GM23338 (cell line): ENCODE results near the gene SULT2B1. TPM values are rescaled to one million over a fixed set of nuclear protein-coding genes. Genes with fewer than 3 reads are reported as not detected.
A peak's percentile ranks its signal among the peaks of the same experiment; 100 is the strongest.

Source experiments
- ATAC-seq: fragments of 200-7000 bp; cut with Tn5 transposase; 3 replicates; pipeline ENCODE4 v1.9.1; 2020
- DNase-seq: peaks from one replicate; pipeline ENCODE4 v3.0.0-alpha.2; 2015; ENCODE audit warnings: low spot score
- H2AFZ ChIP-seq: fragments of 200-600 bp; sonication (generic); 2 replicates; pipeline ENCODE4 v1.8.0; 2016; ENCODE audit warnings: antibody characterized with exemption, mild to moderate bottlenecking, moderate library complexity
- H3F3A ChIP-seq: fragments of 200-600 bp; sonication (generic); replicated peaks from 2 replicates; pipeline ENCODE4 v1.8.0; 2017; ENCODE audit warnings: antibody characterized with exemption, mixed run types, low read depth
- H3K27ac ChIP-seq: fragments of 200-600 bp; sonication (generic); 2 replicates; pipeline ENCODE4 v1.6.1; 2016; ENCODE audit warnings: low read depth
- H3K27me3 ChIP-seq: fragments of 200-600 bp; sonication (generic); 2 replicates; pipeline ENCODE4 v1.8.0; 2016; ENCODE audit warnings: mild to moderate bottlenecking, mixed run types, moderate library complexity; ENCODE audit not compliant: insufficient read depth
- H3K36me3 ChIP-seq: fragments of 200-600 bp; sonication (generic); 2 replicates; pipeline ENCODE4 v1.8.0; 2016; ENCODE audit warnings: mild to moderate bottlenecking; ENCODE audit not compliant: insufficient read depth
- H3K4me1 ChIP-seq: fragments of 200-600 bp; sonication (generic); 2 replicates; pipeline ENCODE4 v1.8.0; 2016; ENCODE audit warnings: mild to moderate bottlenecking, moderate library complexity; ENCODE audit not compliant: insufficient read depth
- H3K4me2 ChIP-seq: fragments of 200-600 bp; sonication (generic); 2 replicates; pipeline ENCODE4 v1.7.1; 2017; ENCODE audit warnings: mixed run types
- H3K4me3 ChIP-seq: fragments of 200-600 bp; sonication (generic); 2 replicates; pipeline ENCODE4 v1.6.1; 2016; ENCODE audit warnings: mixed run types
- H3K79me2 ChIP-seq: fragments of 200-600 bp; sonication (generic); replicated peaks from 2 replicates; pipeline ENCODE4 v1.8.0; 2017; ENCODE audit warnings: mild to moderate bottlenecking; ENCODE audit not compliant: insufficient read depth
- H3K9me2 ChIP-seq: fragments of 200-600 bp; sonication (generic); 2 replicates; pipeline ENCODE4 v1.8.0; 2017; ENCODE audit not compliant: insufficient read depth
- H4K20me1 ChIP-seq: fragments of 200-600 bp; sonication (generic); replicated peaks from 2 replicates; pipeline ENCODE4 v1.8.0; 2017; ENCODE audit warnings: mild to moderate bottlenecking; ENCODE audit not compliant: insufficient read depth
- H3K27ac Mint-ChIP-seq: 2 replicates; pipeline ENCODE4 v1.8.0; 2020; ENCODE audit warnings: inconsistent platforms, mild to moderate bottlenecking, moderate library complexity, mixed read lengths
- H3K27me3 Mint-ChIP-seq: 3 replicates; pipeline ENCODE4 v1.8.0; 2022; ENCODE audit warnings: low read depth, mild to moderate bottlenecking, moderate library complexity, mixed read lengths, inconsistent platforms; ENCODE audit not compliant: insufficient read depth, poor library complexity
- H3K36me3 Mint-ChIP-seq: 3 replicates; pipeline ENCODE4 v1.8.0; 2021; ENCODE audit warnings: low read depth, mild to moderate bottlenecking, inconsistent platforms, moderate library complexity, mixed read lengths
- H3K4me1 Mint-ChIP-seq: 3 replicates; pipeline ENCODE4 v1.8.0; 2020; ENCODE audit warnings: mild to moderate bottlenecking, inconsistent platforms, mixed read lengths
- H3K4me3 Mint-ChIP-seq: 3 replicates; pipeline ENCODE4 v1.8.0; 2021; ENCODE audit warnings: moderate library complexity, mild to moderate bottlenecking, inconsistent platforms, mixed read lengths
- H3K9me3 Mint-ChIP-seq: 3 replicates; pipeline ENCODE4 v1.8.0; 2020; ENCODE audit warnings: moderate library complexity, mild to moderate bottlenecking, inconsistent platforms, mixed read lengths
- CREB1 ChIP-seq: fragments of 250-450 bp; sonication (Bioruptor Pico); IDR thresholded peaks from 2 replicates; pipeline ENCODE4 v1.5.0; 2020; ENCODE audit warnings: low read depth, mild to moderate bottlenecking, moderate library complexity
- EZH2 ChIP-seq: fragments of 200-600 bp; sonication (generic); IDR thresholded peaks from one replicate; pipeline ENCODE4 v1.8.0; 2017; ENCODE audit warnings: antibody characterized with exemption, mild to moderate bottlenecking, low read depth; ENCODE audit not compliant: unreplicated experiment
- NANOG ChIP-seq: IDR thresholded peaks from 2 replicates; pipeline ENCODE4 v1.6.1; 2016; ENCODE audit warnings: antibody characterized with exemption, borderline replicate concordance
- POLR2AphosphoS5 ChIP-seq: IDR thresholded peaks from 2 replicates; pipeline ENCODE4 v1.6.1; 2016; ENCODE audit warnings: antibody characterized with exemption, low read depth
- STAT1 ChIP-seq: IDR thresholded peaks from one replicate; pipeline ENCODE4 v1.6.1; 2016; ENCODE audit warnings: antibody characterized with exemption; ENCODE audit not compliant: unreplicated experiment
- ZNF331 ChIP-seq: fragments of 250-450 bp; sonication (Bioruptor Pico); IDR thresholded peaks from 2 replicates; pipeline ENCODE4 v1.5.0; 2020; ENCODE audit warnings: low read depth, mild to moderate bottlenecking, moderate library complexity
- polyA plus RNA-seq: library from polyadenylated mRNA; unstranded; fragments of >200 nt; fragmentation: Nextera tagmentation; extraction: Ambion mirVana; gene quantifications from 2 replicates; pipeline ENCODE4 v1.2.1, GENCODE V29; 2016
- total RNA-seq: library from RNA; depleted of rRNA; stranded (reverse); fragments of >200 nt; shearing (Covaris generic); gene quantifications from 2 replicates; pipeline ENCODE4 v1.2.3, GENCODE V29; 2014
- TF ChIP-seq, protein P1 (sequence below): fragments of 250-450 bp; sonication (Bioruptor Pico); IDR thresholded peaks from 2 replicates; pipeline ENCODE4 v1.5.0; 2020; ENCODE audit warnings: mild to moderate bottlenecking, moderate library complexity
- TF ChIP-seq, protein P2 (sequence below): IDR thresholded peaks from one replicate; pipeline ENCODE4 v1.6.1; 2018; ENCODE audit warnings: antibody characterized with exemption; ENCODE audit not compliant: unreplicated experiment
- TF ChIP-seq, protein P3 (sequence below), 2 experiments: fragments of 200-600 bp in 1 of 2; sonication (generic) in 1 of 2; conservative IDR thresholded peaks; 2 replicates each; pipeline versions ENCODE4 v1.5.1 to v1.6.1; 2016 to 2017; ENCODE audit warnings: antibody characterized with exemption in 2 of 2, low read depth in 2 of 2, mild to moderate bottlenecking in 2 of 2, moderate library complexity in 1 of 2
- TF ChIP-seq, protein P4 (sequence below): IDR thresholded peaks from 2 replicates; pipeline ENCODE4 v1.6.1; 2016; ENCODE audit warnings: antibody characterized with exemption

Gene SULT2B1
- total and polyA plus RNA-seq, 2 experiments from 2014 or later, result 1.3 to 2.5 TPM

DNA sequence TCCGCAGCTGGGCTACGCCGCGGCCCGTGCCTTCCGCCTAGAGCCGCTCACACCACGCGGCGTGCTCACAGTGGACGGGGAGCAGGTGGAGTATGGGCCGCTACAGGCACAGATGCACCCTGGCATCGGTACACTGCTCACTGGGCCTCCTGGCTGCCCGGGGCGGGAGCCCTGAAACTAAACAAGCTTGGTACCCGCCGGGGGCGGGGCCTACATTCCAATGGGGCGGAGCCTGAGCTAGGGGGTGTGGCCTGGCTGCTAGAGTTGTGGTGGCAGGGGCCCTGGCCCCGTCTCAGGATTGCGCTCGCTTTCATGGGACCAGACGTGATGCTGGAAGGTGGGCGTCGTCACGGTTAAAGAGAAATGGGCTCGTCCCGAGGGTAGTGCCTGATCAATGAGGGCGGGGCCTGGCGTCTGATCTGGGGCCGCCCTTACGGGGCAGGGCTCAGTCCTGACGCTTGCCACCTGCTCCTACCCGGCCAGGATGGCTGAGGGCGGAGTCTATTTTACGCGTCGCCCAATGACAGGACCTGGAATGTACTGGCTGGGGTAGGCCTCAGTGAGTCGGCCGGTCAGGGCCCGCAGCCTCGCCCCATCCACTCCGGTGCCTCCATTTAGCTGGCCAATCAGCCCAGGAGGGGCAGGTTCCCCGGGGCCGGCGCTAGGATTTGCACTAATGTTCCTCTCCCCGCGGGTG lies 77.8 kb downstream of the SULT2B1 start:
- DNase-seq (peak; percentile 99), ATAC-seq (peak; percentile 78)
- peak overlapping the region; percentile 69 for H3K4me3 Mint-ChIP-seq
- peak overlapping the region; percentile 95 for H3K27ac Mint-ChIP-seq
- peaks cover 31% of the 10 kb centered on the region for H3F3A ChIP-seq
- peak overlapping the region; percentile 97 for H3K27ac ChIP-seq
- no peaks in the 10 kb centered on the region for H3K36me3 ChIP-seq
- H3K27me3 Mint-ChIP-seq, result peaks cover 31% of the 10 kb centered on the region
- H3K79me2 ChIP-seq, result peaks cover 8% of the 10 kb centered on the region
- H3K4me1 ChIP-seq, result peaks cover 28% of the 10 kb centered on the region
- H3K27me3 ChIP-seq, result no peaks in the 10 kb centered on the region
- no peaks in the 10 kb centered on the region for H3K9me2 ChIP-seq
- peaks cover 7% of the 10 kb centered on the region; the same call in 2 of the 3 replicates for H3K36me3 Mint-ChIP-seq
- no peaks in the 10 kb centered on the region; the same call in 1 of the 3 replicates for H3K9me3 Mint-ChIP-seq
- peak overlapping the region; percentile 64 for H3K4me3 ChIP-seq
- no peak overlapping the region for H2AFZ ChIP-seq
- peaks cover 13% of the 10 kb centered on the region for H4K20me1 ChIP-seq
- peaks cover 35% of the 10 kb centered on the region for H3K4me1 Mint-ChIP-seq
- peak; percentile 36; the same call in 1 of the 2 replicates for TF ChIP-seq POLR2AphosphoS5
- TF ChIP-seq ZNF331 (CRISPR knock-in tag), result no peak
- no peak for TF ChIP-seq NANOG
- no peak for TF ChIP-seq STAT1
- TF ChIP-seq CREB1, result peak; percentile 73
- TF ChIP-seq EZH2, result no peak
- TF ChIP-seq, protein P1, sequence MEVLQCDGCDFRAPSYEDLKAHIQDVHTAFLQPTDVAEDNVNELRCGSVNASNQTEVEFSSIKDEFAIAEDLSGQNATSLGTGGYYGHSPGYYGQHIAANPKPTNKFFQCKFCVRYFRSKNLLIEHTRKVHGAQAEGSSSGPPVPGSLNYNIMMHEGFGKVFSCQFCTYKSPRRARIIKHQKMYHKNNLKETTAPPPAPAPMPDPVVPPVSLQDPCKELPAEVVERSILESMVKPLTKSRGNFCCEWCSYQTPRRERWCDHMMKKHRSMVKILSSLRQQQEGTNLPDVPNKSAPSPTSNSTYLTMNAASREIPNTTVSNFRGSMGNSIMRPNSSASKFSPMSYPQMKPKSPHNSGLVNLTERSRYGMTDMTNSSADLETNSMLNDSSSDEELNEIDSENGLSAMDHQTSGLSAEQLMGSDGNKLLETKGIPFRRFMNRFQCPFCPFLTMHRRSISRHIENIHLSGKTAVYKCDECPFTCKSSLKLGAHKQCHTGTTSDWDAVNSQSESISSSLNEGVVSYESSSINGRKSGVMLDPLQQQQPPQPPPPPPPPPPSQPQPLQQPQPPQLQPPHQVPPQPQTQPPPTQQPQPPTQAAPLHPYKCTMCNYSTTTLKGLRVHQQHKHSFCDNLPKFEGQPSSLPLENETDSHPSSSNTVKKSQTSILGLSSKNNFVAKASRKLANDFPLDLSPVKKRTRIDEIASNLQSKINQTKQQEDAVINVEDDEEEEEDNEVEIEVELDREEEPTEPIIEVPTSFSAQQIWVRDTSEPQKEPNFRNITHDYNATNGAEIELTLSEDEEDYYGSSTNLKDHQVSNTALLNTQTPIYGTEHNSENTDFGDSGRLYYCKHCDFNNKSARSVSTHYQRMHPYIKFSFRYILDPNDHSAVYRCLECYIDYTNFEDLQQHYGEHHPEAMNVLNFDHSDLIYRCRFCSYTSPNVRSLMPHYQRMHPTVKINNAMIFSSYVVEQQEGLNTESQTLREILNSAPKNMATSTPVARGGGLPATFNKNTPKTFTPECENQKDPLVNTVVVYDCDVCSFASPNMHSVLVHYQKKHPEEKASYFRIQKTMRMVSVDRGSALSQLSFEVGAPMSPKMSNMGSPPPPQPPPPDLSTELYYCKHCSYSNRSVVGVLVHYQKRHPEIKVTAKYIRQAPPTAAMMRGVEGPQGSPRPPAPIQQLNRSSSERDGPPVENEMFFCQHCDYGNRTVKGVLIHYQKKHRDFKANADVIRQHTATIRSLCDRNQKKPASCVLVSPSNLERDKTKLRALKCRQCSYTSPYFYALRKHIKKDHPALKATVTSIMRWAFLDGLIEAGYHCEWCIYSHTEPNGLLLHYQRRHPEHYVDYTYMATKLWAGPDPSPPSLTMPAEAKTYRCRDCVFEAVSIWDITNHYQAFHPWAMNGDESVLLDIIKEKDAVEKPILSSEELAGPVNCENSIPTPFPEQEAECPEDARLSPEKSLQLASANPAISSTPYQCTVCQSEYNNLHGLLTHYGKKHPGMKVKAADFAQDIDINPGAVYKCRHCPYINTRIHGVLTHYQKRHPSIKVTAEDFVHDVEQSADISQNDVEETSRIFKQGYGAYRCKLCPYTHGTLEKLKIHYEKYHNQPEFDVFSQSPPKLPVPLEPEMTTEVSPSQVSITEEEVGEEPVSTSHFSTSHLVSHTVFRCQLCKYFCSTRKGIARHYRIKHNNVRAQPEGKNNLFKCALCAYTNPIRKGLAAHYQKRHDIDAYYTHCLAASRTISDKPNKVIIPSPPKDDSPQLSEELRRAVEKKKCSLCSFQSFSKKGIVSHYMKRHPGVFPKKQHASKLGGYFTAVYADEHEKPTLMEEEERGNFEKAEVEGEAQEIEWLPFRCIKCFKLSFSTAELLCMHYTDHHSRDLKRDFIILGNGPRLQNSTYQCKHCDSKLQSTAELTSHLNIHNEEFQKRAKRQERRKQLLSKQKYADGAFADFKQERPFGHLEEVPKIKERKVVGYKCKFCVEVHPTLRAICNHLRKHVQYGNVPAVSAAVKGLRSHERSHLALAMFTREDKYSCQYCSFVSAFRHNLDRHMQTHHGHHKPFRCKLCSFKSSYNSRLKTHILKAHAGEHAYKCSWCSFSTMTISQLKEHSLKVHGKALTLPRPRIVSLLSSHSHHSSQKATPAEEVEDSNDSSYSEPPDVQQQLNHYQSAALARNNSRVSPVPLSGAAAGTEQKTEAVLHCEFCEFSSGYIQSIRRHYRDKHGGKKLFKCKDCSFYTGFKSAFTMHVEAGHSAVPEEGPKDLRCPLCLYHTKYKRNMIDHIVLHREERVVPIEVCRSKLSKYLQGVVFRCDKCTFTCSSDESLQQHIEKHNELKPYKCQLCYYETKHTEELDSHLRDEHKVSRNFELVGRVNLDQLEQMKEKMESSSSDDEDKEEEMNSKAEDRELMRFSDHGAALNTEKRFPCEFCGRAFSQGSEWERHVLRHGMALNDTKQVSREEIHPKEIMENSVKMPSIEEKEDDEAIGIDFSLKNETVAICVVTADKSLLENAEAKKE, result no peak
- TF ChIP-seq, protein P2, sequence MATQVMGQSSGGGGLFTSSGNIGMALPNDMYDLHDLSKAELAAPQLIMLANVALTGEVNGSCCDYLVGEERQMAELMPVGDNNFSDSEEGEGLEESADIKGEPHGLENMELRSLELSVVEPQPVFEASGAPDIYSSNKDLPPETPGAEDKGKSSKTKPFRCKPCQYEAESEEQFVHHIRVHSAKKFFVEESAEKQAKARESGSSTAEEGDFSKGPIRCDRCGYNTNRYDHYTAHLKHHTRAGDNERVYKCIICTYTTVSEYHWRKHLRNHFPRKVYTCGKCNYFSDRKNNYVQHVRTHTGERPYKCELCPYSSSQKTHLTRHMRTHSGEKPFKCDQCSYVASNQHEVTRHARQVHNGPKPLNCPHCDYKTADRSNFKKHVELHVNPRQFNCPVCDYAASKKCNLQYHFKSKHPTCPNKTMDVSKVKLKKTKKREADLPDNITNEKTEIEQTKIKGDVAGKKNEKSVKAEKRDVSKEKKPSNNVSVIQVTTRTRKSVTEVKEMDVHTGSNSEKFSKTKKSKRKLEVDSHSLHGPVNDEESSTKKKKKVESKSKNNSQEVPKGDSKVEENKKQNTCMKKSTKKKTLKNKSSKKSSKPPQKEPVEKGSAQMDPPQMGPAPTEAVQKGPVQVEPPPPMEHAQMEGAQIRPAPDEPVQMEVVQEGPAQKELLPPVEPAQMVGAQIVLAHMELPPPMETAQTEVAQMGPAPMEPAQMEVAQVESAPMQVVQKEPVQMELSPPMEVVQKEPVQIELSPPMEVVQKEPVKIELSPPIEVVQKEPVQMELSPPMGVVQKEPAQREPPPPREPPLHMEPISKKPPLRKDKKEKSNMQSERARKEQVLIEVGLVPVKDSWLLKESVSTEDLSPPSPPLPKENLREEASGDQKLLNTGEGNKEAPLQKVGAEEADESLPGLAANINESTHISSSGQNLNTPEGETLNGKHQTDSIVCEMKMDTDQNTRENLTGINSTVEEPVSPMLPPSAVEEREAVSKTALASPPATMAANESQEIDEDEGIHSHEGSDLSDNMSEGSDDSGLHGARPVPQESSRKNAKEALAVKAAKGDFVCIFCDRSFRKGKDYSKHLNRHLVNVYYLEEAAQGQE, result no peak
- TF ChIP-seq, protein P3, sequence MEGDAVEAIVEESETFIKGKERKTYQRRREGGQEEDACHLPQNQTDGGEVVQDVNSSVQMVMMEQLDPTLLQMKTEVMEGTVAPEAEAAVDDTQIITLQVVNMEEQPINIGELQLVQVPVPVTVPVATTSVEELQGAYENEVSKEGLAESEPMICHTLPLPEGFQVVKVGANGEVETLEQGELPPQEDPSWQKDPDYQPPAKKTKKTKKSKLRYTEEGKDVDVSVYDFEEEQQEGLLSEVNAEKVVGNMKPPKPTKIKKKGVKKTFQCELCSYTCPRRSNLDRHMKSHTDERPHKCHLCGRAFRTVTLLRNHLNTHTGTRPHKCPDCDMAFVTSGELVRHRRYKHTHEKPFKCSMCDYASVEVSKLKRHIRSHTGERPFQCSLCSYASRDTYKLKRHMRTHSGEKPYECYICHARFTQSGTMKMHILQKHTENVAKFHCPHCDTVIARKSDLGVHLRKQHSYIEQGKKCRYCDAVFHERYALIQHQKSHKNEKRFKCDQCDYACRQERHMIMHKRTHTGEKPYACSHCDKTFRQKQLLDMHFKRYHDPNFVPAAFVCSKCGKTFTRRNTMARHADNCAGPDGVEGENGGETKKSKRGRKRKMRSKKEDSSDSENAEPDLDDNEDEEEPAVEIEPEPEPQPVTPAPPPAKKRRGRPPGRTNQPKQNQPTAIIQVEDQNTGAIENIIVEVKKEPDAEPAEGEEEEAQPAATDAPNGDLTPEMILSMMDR (conservative IDR thresholded peaks at IDR 0.05; ENCODE audit: low read depth in 2 of 2), result no peak
- TF ChIP-seq, protein P4, sequence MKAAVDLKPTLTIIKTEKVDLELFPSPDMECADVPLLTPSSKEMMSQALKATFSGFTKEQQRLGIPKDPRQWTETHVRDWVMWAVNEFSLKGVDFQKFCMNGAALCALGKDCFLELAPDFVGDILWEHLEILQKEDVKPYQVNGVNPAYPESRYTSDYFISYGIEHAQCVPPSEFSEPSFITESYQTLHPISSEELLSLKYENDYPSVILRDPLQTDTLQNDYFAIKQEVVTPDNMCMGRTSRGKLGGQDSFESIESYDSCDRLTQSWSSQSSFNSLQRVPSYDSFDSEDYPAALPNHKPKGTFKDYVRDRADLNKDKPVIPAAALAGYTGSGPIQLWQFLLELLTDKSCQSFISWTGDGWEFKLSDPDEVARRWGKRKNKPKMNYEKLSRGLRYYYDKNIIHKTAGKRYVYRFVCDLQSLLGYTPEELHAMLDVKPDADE, result no peak
- peak overlapping the region; percentile 89 for H3K4me2 ChIP-seq
